ENCODE data around the gene LENEP. TPM values are rescaled to one million over a fixed set of nuclear protein-coding genes. Genes with fewer than 3 reads are reported as not detected.

LENEP gene
- total and polyA plus RNA-seq, 2 donors (not counting 1 experiment from before 2014, with no cell fraction given): not detected

- H3K9ac ChIP-seq (ENCODE audit: insufficient read depth, low read length): no peak overlapping the region
- H3K4me1 ChIP-seq (ENCODE audit: control insufficient read depth, extremely low read depth, insufficient read depth, low read length): no peaks in the 10 kb centered on the region
- H3K36me3 ChIP-seq (ENCODE audit: control insufficient read depth, insufficient read depth, low read length): no peaks in the 10 kb centered on the region
- H2AFZ ChIP-seq (ENCODE audit: low read length): no peak overlapping the region
- no peaks in the 10 kb centered on the region for H3K79me2 ChIP-seq (ENCODE audit: control insufficient read depth, insufficient read depth, low read length)
- H4K20me1 ChIP-seq (ENCODE audit: control insufficient read depth, extremely low read depth, insufficient read depth, low read length): no peaks in the 10 kb centered on the region
- TF ChIP-seq EZH2 (IDR thresholded peaks at IDR 0.05; ENCODE audit: low read length, missing control alignments) (no peak), CTCF (conservative IDR thresholded peaks at IDR 0.05 in 1 of 2, IDR thresholded peaks at IDR 0.05 in 1 of 2; ENCODE audit: low read depth in 1 of 2, low read length in 2 of 2) (no peak)
- H3K27me3 ChIP-seq (ENCODE audit: control insufficient read depth, insufficient read depth, low read length): no peaks in the 10 kb centered on the region
- H3K4me2 ChIP-seq (ENCODE audit: extremely low read depth, insufficient read depth, low read length): no peak overlapping the region
- H3K27ac ChIP-seq (ENCODE audit: insufficient read depth, low read length): no peak overlapping the region
- no peak overlapping the region for H3K4me3 ChIP-seq (replicated peaks in 1 of 4; ENCODE audit: control extremely low read depth in 1 of 4, insufficient read depth in 1 of 4, low read depth in 3 of 4, low read length in 4 of 4)
- DNase-seq (ENCODE audit: low read depth in 2 of 2): no peak
- H3K9me3 ChIP-seq (ENCODE audit: control insufficient read depth, insufficient read depth, low read depth, low read length): no peaks in the 10 kb centered on the region
Measured at GRCh38 chr1:155026588-155026987, 33.2 kb downstream of the LENEP start.

- no peak overlapping the region for H3K9ac ChIP-seq (ENCODE audit: insufficient read depth, low read length)
- H3K27ac ChIP-seq (ENCODE audit: insufficient read depth, low read length): no peak overlapping the region
- H3K27me3 ChIP-seq (ENCODE audit: control insufficient read depth, insufficient read depth, low read length): peaks cover 2% of the 10 kb centered on the region
- TF ChIP-seq EZH2 (IDR thresholded peaks at IDR 0.05; ENCODE audit: low read length, missing control alignments): no peak
- no peak for TF ChIP-seq CTCF (conservative IDR thresholded peaks at IDR 0.05 in 1 of 2, IDR thresholded peaks at IDR 0.05 in 1 of 2; ENCODE audit: low read depth in 1 of 2, low read length in 2 of 2)
- no peaks in the 10 kb centered on the region for H3K36me3 ChIP-seq (ENCODE audit: control insufficient read depth, insufficient read depth, low read length)
- H2AFZ ChIP-seq (ENCODE audit: low read length): no peak overlapping the region
- no peak for DNase-seq (ENCODE audit: low read depth in 2 of 2)
- no peaks in the 10 kb centered on the region for H3K4me1 ChIP-seq (ENCODE audit: control insufficient read depth, extremely low read depth, insufficient read depth, low read length)
- H3K9me3 ChIP-seq (ENCODE audit: control insufficient read depth, insufficient read depth, low read depth, low read length): no peaks in the 10 kb centered on the region
- no peaks in the 10 kb centered on the region for H4K20me1 ChIP-seq (ENCODE audit: control insufficient read depth, extremely low read depth, insufficient read depth, low read length)
- H3K79me2 ChIP-seq (ENCODE audit: control insufficient read depth, insufficient read depth, low read length): no peaks in the 10 kb centered on the region
- H3K4me3 ChIP-seq (replicated peaks in 1 of 4; ENCODE audit: control extremely low read depth in 1 of 4, insufficient read depth in 1 of 4, low read depth in 3 of 4, low read length in 4 of 4): no peak overlapping the region
- no peak overlapping the region for H3K4me2 ChIP-seq (ENCODE audit: extremely low read depth, insufficient read depth, low read length)
Measured at GRCh38 chr1:155029513-155030242, 36.3 kb downstream of the LENEP start.

- H3K27me3 ChIP-seq (ENCODE audit: control insufficient read depth, insufficient read depth, low read length): peaks cover 3% of the 10 kb centered on the region
- DNase-seq (ENCODE audit: low read depth in 2 of 2): no peak
- no peaks in the 10 kb centered on the region for H3K79me2 ChIP-seq (ENCODE audit: control insufficient read depth, insufficient read depth, low read length)
- H3K4me3 ChIP-seq (replicated peaks in 1 of 4; ENCODE audit: control extremely low read depth in 1 of 4, insufficient read depth in 1 of 4, low read depth in 3 of 4, low read length in 4 of 4): no peak overlapping the region
- H3K4me1 ChIP-seq (ENCODE audit: control insufficient read depth, extremely low read depth, insufficient read depth, low read length): no peaks in the 10 kb centered on the region
- H3K4me2 ChIP-seq (ENCODE audit: extremely low read depth, insufficient read depth, low read length): no peak overlapping the region
- no peaks in the 10 kb centered on the region for H3K9me3 ChIP-seq (ENCODE audit: control insufficient read depth, insufficient read depth, low read depth, low read length)
- no peak for TF ChIP-seq EZH2 (IDR thresholded peaks at IDR 0.05; ENCODE audit: low read length, missing control alignments)
- TF ChIP-seq CTCF (conservative IDR thresholded peaks at IDR 0.05 in 1 of 2, IDR thresholded peaks at IDR 0.05 in 1 of 2; ENCODE audit: low read depth in 1 of 2, low read length in 2 of 2): no peak
- H3K27ac ChIP-seq (ENCODE audit: insufficient read depth, low read length): no peak overlapping the region
- H2AFZ ChIP-seq (ENCODE audit: low read length): no peak overlapping the region
- no peaks in the 10 kb centered on the region for H3K36me3 ChIP-seq (ENCODE audit: control insufficient read depth, insufficient read depth, low read length)
- H4K20me1 ChIP-seq (ENCODE audit: control insufficient read depth, extremely low read depth, insufficient read depth, low read length): no peaks in the 10 kb centered on the region
- no peak overlapping the region for H3K9ac ChIP-seq (ENCODE audit: insufficient read depth, low read length)
Measured at GRCh38 chr1:155030243-155030795, 36.9 kb downstream of the LENEP start.
